Purkinje cell (primary cell): ENCODE data around the gene DMRTA2. TPM values are rescaled to one million over a fixed set of nuclear protein-coding genes. Genes with fewer than 3 reads are reported as not detected.

Source experiments
- polyA plus RNA-seq: library from polyadenylated mRNA; unstranded; fragments of >200 nt; fragmentation: Nextera tagmentation; gene quantifications from 2 replicates; pipeline ENCODE4 v1.2.1, GENCODE V29; 2014

DMRTA2 gene
- not detected in 2 replicates for polyA plus RNA-seq

GRCh38 chr1:50422946-50423669, at the start of gene DMRTA2:
DMRTA2 (minus strand) TSS chr1:50423443; CDS start chr1:50421536, 1,907 bp downstream.

